ENCODE data around the gene EGFR.

The EGFR gene

GRCh38 chr7:55060085-55060484, 41.3 kb downstream of the EGFR start:
- H3K9ac ChIP-seq (ENCODE audit: low read length) = no peak overlapping the region
- no peak overlapping the region for H3K4me3 ChIP-seq (ENCODE audit: low read length)
- peaks cover 8% of the 10 kb centered on the region for H3K4me1 ChIP-seq (ENCODE audit: control insufficient read depth, insufficient read depth, low read length)
- no peaks in the 10 kb centered on the region for H3K27me3 ChIP-seq (ENCODE audit: control insufficient read depth, insufficient read depth, low read length)
- no peaks in the 10 kb centered on the region for H3K36me3 ChIP-seq (ENCODE audit: control insufficient read depth, insufficient read depth, low read length)
- no peaks in the 10 kb centered on the region for H3K9me3 ChIP-seq (ENCODE audit: control insufficient read depth, low read length)

GRCh38 chr7:55060636-55061022, 41.8 kb downstream of the EGFR start:
- Histone ChIP-seq H3K4me3 (ENCODE audit: low read length) (no peak overlapping the region), H3K4me1 (ENCODE audit: control insufficient read depth, insufficient read depth, low read length) (peaks cover 13% of the 10 kb centered on the region), H3K9me3 (ENCODE audit: control insufficient read depth, low read length) (no peaks in the 10 kb centered on the region), H3K36me3 (ENCODE audit: control insufficient read depth, insufficient read depth, low read length) (no peaks in the 10 kb centered on the region), H3K9ac (ENCODE audit: low read length) (no peak overlapping the region), H3K27me3 (ENCODE audit: control insufficient read depth, insufficient read depth, low read length) (no peaks in the 10 kb centered on the region)

- peaks cover 14% of the 10 kb centered on the region for H3K4me1 ChIP-seq (ENCODE audit: control insufficient read depth, insufficient read depth, low read length)
- no peak overlapping the region for H3K9ac ChIP-seq (ENCODE audit: low read length)
Measured at GRCh38 chr7:55061726-55062499, 43.1 kb downstream of the EGFR start.

GRCh38 chr7:55063061-55063460, 44.2 kb downstream of the EGFR start:
- no peak overlapping the region for H3K4me3 ChIP-seq (ENCODE audit: low read length)

More at GRCh38 chr7:55061726-55062499, 43.1 kb downstream of the EGFR start:
- Histone ChIP-seq H3K27me3 (ENCODE audit: control insufficient read depth, insufficient read depth, low read length) (no peaks in the 10 kb centered on the region), H3K9me3 (ENCODE audit: control insufficient read depth, low read length) (no peaks in the 10 kb centered on the region), H3K4me3 (ENCODE audit: low read length) (no peak overlapping the region), H3K36me3 (ENCODE audit: control insufficient read depth, insufficient read depth, low read length) (no peaks in the 10 kb centered on the region)

GRCh38 chr7:55063633-55064032, 44.8 kb downstream of the EGFR start:
- no peak overlapping the region for H3K9ac ChIP-seq (ENCODE audit: low read length)
- no peaks in the 10 kb centered on the region for H3K27me3 ChIP-seq (ENCODE audit: control insufficient read depth, insufficient read depth, low read length)
- H3K4me1 ChIP-seq (ENCODE audit: control insufficient read depth, insufficient read depth, low read length) = peaks cover 14% of the 10 kb centered on the region
- no peaks in the 10 kb centered on the region for H3K9me3 ChIP-seq (ENCODE audit: control insufficient read depth, low read length)
- no peak overlapping the region for H3K4me3 ChIP-seq (ENCODE audit: low read length)
- no peaks in the 10 kb centered on the region for H3K36me3 ChIP-seq (ENCODE audit: control insufficient read depth, insufficient read depth, low read length)

More at GRCh38 chr7:55063061-55063460, 44.2 kb downstream of the EGFR start:
- Histone ChIP-seq H3K36me3 (ENCODE audit: control insufficient read depth, insufficient read depth, low read length) (no peaks in the 10 kb centered on the region), H3K4me1 (ENCODE audit: control insufficient read depth, insufficient read depth, low read length) (peaks cover 14% of the 10 kb centered on the region), H3K9me3 (ENCODE audit: control insufficient read depth, low read length) (no peaks in the 10 kb centered on the region), H3K27me3 (ENCODE audit: control insufficient read depth, insufficient read depth, low read length) (no peaks in the 10 kb centered on the region), H3K9ac (ENCODE audit: low read length) (no peak overlapping the region)

GRCh38 chr7:55065079-55065478, 46.3 kb downstream of the EGFR start:
- Histone ChIP-seq H3K9me3 (ENCODE audit: control insufficient read depth, low read length) (no peaks in the 10 kb centered on the region), H3K36me3 (ENCODE audit: control insufficient read depth, insufficient read depth, low read length) (no peaks in the 10 kb centered on the region), H3K27me3 (ENCODE audit: control insufficient read depth, insufficient read depth, low read length) (no peaks in the 10 kb centered on the region), H3K4me1 (ENCODE audit: control insufficient read depth, insufficient read depth, low read length) (peaks cover 14% of the 10 kb centered on the region), H3K4me3 (ENCODE audit: low read length) (no peak overlapping the region), H3K9ac (ENCODE audit: low read length) (no peak overlapping the region)

- Histone ChIP-seq H3K4me1 (ENCODE audit: control insufficient read depth, insufficient read depth, low read length) (peaks cover 14% of the 10 kb centered on the region), H3K27me3 (ENCODE audit: control insufficient read depth, insufficient read depth, low read length) (no peaks in the 10 kb centered on the region), H3K9me3 (ENCODE audit: control insufficient read depth, low read length) (no peaks in the 10 kb centered on the region), H3K36me3 (ENCODE audit: control insufficient read depth, insufficient read depth, low read length) (no peaks in the 10 kb centered on the region), H3K9ac (ENCODE audit: low read length) (no peak overlapping the region), H3K4me3 (ENCODE audit: low read length) (no peak overlapping the region)
Measured at GRCh38 chr7:55065511-55066229, 46.9 kb downstream of the EGFR start.

- Histone ChIP-seq H3K36me3 (ENCODE audit: control insufficient read depth, insufficient read depth, low read length) (no peaks in the 10 kb centered on the region), H3K9ac (ENCODE audit: low read length) (no peak overlapping the region), H3K4me3 (ENCODE audit: low read length) (no peak overlapping the region), H3K9me3 (ENCODE audit: control insufficient read depth, low read length) (no peaks in the 10 kb centered on the region), H3K4me1 (ENCODE audit: control insufficient read depth, insufficient read depth, low read length) (peaks cover 14% of the 10 kb centered on the region), H3K27me3 (ENCODE audit: control insufficient read depth, insufficient read depth, low read length) (no peaks in the 10 kb centered on the region)
Measured at GRCh38 chr7:55066524-55066923, 47.7 kb downstream of the EGFR start.

GRCh38 chr7:55066938-55067337, 48.1 kb downstream of the EGFR start:
- peaks cover 16% of the 10 kb centered on the region for H3K4me1 ChIP-seq (ENCODE audit: control insufficient read depth, insufficient read depth, low read length)
- no peaks in the 10 kb centered on the region for H3K36me3 ChIP-seq (ENCODE audit: control insufficient read depth, insufficient read depth, low read length)
- H3K4me3 ChIP-seq (ENCODE audit: low read length) = no peak overlapping the region
- no peak overlapping the region for H3K9ac ChIP-seq (ENCODE audit: low read length)
- H3K27me3 ChIP-seq (ENCODE audit: control insufficient read depth, insufficient read depth, low read length) = no peaks in the 10 kb centered on the region
- H3K9me3 ChIP-seq (ENCODE audit: control insufficient read depth, low read length) = no peaks in the 10 kb centered on the region

GRCh38 chr7:55067748-55068147, 48.9 kb downstream of the EGFR start:
- no peaks in the 10 kb centered on the region for H3K36me3 ChIP-seq (ENCODE audit: control insufficient read depth, insufficient read depth, low read length)
- peaks cover 24% of the 10 kb centered on the region for H3K4me1 ChIP-seq (ENCODE audit: control insufficient read depth, insufficient read depth, low read length)
- no peak overlapping the region for H3K9ac ChIP-seq (ENCODE audit: low read length)
- H3K27me3 ChIP-seq (ENCODE audit: control insufficient read depth, insufficient read depth, low read length) = no peaks in the 10 kb centered on the region
- H3K4me3 ChIP-seq (ENCODE audit: low read length) = no peak overlapping the region
- no peaks in the 10 kb centered on the region for H3K9me3 ChIP-seq (ENCODE audit: control insufficient read depth, low read length)

- no peaks in the 10 kb centered on the region for H3K27me3 ChIP-seq (ENCODE audit: control insufficient read depth, insufficient read depth, low read length)
- peaks cover 32% of the 10 kb centered on the region for H3K4me1 ChIP-seq (ENCODE audit: control insufficient read depth, insufficient read depth, low read length)
- no peaks in the 10 kb centered on the region for H3K36me3 ChIP-seq (ENCODE audit: control insufficient read depth, insufficient read depth, low read length)
- H3K9me3 ChIP-seq (ENCODE audit: control insufficient read depth, low read length) = no peaks in the 10 kb centered on the region
- no peak overlapping the region for H3K9ac ChIP-seq (ENCODE audit: low read length)
- H3K4me3 ChIP-seq (ENCODE audit: low read length) = no peak overlapping the region
Measured at GRCh38 chr7:55069271-55069792, 50.5 kb downstream of the EGFR start.

GRCh38 chr7:55070271-55070743, 51.5 kb downstream of the EGFR start:
- no peaks in the 10 kb centered on the region for H3K36me3 ChIP-seq (ENCODE audit: control insufficient read depth, insufficient read depth, low read length)
- H3K27me3 ChIP-seq (ENCODE audit: control insufficient read depth, insufficient read depth, low read length) = no peaks in the 10 kb centered on the region
- H3K4me3 ChIP-seq (ENCODE audit: low read length) = no peak overlapping the region
- H3K4me1 ChIP-seq (ENCODE audit: control insufficient read depth, insufficient read depth, low read length) = peaks cover 30% of the 10 kb centered on the region
- H3K9ac ChIP-seq (ENCODE audit: low read length) = no peak overlapping the region
- H3K9me3 ChIP-seq (ENCODE audit: control insufficient read depth, low read length) = no peaks in the 10 kb centered on the region

Measured in mucosa of stomach (tissue), 1 donor.